B cell (primary cell): ENCODE data around the gene PROB1.

ENCODE experiments used
- CTCF ChIP-seq: fragments of 200-600 bp; IDR thresholded peaks from one replicate; pipeline ENCODE4 v1.8.0; 2022; ENCODE audit warnings: antibody characterized with exemption, mild to moderate bottlenecking
- EZH2 ChIP-seq: IDR thresholded peaks from 2 replicates; pipeline ENCODE4 v1.6.1; 2012; ENCODE audit warnings: borderline replicate concordance, low read depth, mild to moderate bottlenecking, moderate library complexity, low read length; ENCODE audit not compliant: insufficient read depth, poor library complexity, severe bottlenecking

GRCh38 chr5:139395844-139396640, 1.1 kb upstream of the PROB1 start:
- TF ChIP-seq CTCF: no peak
- no peak for TF ChIP-seq EZH2
